Sigmoid colon (tissue), 4 donors: ENCODE results near the gene CLTB.

Source experiments
- CTCF ChIP-seq, 4 experiments: fragments of 450-650 bp in 3 of 4; fragments of 200-600 bp in 1 of 4; IDR thresholded peaks; one replicate each; pipeline ENCODE4 v1.5.1; 2016 to 2019; ENCODE audit warnings: antibody characterized with exemption in 4 of 4, mild to moderate bottlenecking in 3 of 4, moderate library complexity in 2 of 4
- EP300 ChIP-seq, 4 donors: sonication (generic); formaldehyde crosslinking; IDR thresholded peaks; one replicate each; pipeline ENCODE4 v1.6.1; 2017; ENCODE audit warnings: antibody characterized with exemption in 4 of 4
- POLR2A ChIP-seq, 2 donors: fragments of 450-650 bp; IDR thresholded peaks; one replicate each; pipeline ENCODE4 v1.6.1; 2016; ENCODE audit warnings: antibody characterized with exemption in 2 of 2, mild to moderate bottlenecking in 2 of 2, moderate library complexity in 2 of 2
- POLR2AphosphoS5 ChIP-seq, 4 donors: sonication (generic); formaldehyde crosslinking; IDR thresholded peaks; one replicate each; pipeline ENCODE4 v1.6.1; 2017; ENCODE audit warnings: antibody characterized with exemption in 4 of 4

- no peak for TF ChIP-seq POLR2AphosphoS5 (IDR thresholded peaks at IDR 0.05)
- no peak for TF ChIP-seq CTCF (IDR thresholded peaks at IDR 0.05)
- TF ChIP-seq POLR2A (IDR thresholded peaks at IDR 0.05), result no peak
- no peak for TF ChIP-seq EP300 (IDR thresholded peaks at IDR 0.05)
These were observed 33.0 kb downstream of the CLTB start for GRCh38 chr5:176383248-176383905.
